Occipital lobe (tissue), 2 donors: ENCODE measurements around the gene BMPER. TPM values are rescaled to one million over a fixed set of nuclear protein-coding genes. Genes with fewer than 3 reads are reported as not detected.

Source experiments
- DNase-seq: peaks from one replicate; lab custom pipeline; 2025; lab: John Stamatoyannopoulos, UW
- total RNA-seq: library from RNA; depleted of rRNA; stranded (reverse); fragments of >200 nt; gene quantifications from one replicate; pipeline ENCODE4 v1.2.3, GENCODE V29; 2014

Gene BMPER
- total RNA-seq, 1 donor from 2014 or later: 4.5 TPM

DNA sequence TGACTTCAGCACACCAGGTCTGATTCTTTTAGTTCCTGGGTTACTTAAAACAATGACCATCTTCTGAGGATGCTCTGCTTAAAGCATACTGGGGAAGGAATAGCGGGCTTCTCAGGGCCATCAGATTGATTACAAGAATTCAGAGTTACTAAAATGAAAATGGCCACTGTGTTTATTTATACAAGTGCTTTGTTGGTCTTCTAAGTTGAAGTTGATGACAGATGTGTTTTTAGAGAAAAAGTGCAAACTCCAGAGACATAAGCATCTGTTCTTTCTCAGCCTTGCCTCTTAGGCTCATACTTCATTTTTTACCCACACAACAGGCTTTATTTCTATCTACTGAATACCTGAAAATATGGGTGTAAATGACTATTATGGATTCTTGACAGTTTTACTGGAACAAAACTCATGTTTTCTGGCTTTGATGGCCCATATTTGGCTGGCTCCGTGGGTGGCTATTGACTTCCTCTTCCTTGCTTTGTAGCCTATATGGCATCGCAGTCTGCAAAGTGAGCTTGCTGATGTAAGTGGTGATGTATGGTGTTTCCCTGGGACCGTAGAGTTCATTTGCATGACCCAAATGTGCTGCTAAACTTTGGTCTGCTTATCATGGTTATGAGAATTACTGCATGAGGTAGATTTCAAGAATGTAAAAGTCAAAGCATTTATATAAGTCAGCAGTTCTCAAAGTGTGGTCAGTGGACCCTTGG, 121.3 kb downstream of the BMPER start:
- no peak for DNase-seq

DNA sequence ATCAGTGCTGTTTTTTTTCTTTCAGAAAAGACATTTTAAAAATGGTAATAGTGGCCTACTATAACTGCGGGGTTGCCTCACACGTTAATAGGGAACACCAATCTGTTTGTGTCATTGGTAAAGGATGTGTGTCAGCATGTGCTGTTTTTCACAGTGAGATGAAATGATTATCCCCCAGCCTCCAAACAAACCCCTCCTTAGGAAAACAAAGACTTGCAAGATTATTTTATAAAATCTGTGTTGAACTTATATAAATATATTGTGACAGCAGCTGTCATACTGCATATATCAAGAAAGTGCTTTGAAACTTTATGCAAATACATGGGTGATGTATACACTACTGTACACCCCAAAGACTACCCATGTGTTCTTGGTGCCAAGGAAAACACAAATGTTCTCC, 125.8 kb downstream of the BMPER start:
- no peak for DNase-seq

DNA sequence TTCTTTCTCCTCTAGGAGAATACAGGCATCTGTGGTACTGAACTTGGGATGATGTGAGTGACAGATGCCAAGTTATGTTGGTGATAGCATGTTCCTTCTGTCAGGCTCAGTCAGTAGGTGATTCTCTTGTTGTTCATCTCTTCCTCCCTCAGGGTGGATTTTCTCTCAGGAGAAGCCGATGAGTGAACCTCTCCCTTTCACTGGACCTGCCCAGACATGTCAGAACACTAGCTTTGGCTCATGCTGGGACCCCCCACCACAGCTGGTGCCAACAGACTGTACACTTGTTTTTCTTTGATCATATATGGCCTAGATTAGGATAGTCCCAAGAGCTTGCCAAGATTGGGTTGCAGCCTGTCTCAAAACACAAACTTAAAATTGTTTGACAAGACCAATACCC, 129.4 kb downstream of the BMPER start:
- no peak for DNase-seq

DNA sequence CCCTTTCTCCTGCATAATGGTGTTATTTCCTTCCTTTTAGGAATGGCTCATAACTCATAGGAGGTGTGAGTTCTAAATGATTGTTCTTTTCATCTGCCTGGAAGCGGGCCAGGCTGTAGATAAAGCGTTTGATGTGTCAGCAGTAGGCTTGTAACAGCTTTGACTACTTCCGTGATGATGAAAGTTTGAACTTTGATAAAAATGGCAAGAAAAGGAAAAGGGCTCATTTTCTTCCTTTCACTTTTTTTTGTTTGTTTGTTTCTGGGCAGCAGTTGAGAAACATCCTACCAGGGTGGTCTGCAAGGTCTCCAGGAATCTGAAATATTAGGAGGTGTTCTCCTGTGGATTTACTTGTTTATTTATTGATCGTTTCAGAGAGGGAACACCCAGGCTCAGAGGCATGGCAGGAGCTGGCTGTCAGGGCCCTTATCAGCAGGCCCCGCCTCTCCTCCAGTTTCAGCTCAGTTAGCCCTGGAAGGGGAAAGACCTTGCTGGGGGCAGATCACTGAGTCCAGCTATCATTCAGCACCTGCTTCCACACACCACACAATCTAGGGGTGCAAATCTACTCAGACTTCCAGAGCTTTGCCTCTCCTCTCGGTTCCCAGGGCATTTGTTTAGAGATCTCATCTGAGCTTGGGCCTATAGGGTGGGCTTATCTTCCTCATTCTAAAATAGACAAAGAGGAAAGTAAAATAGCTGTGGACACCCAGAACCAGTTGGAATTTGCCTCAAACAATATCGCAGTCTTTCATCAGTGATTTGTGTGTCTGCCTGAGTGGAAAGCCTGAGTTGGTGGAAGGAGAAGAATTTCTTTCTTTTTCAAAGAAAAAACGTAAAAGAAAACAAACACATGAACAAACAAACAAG, 130.9 kb downstream of the BMPER start:
- no peak for DNase-seq

DNA sequence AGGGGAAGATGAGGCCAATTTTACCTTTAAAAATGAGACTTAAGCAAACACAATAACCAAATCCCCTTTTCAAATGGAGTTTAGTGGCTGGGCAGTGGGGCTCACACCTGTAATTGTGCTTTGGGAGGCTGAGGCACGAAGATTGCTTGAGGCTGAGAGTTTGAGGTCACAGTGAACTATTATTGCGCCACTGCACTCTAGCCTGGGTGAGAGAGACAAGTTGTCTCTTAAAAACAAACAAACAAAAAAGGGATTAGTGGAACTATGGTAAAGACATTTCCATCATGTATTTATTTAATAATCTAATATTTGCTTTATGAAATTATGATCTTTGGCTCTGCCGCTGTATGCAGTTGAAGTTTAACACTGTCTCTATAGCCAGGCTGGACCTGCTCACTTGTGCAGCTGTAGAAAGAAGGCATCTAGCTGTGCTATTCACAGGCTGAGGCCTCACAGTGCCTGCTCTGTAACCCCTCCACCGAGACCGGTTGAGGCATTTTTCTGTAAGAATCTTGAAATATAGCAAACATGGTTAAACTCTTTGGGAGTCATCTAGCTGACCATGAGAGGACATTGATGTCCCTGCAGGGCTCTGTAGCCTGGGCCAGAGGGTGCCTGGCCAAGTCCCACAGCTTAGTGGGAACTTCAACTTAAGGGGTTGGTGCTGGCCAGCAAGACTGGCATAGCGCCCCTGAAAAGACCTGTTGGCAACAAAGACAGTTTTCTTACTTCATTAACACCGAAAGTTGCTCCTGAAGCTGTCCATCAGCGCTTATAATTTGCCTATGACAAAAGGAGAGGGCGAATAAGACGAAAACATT, 131.8 kb downstream of the BMPER start:
- no peak for DNase-seq

DNA sequence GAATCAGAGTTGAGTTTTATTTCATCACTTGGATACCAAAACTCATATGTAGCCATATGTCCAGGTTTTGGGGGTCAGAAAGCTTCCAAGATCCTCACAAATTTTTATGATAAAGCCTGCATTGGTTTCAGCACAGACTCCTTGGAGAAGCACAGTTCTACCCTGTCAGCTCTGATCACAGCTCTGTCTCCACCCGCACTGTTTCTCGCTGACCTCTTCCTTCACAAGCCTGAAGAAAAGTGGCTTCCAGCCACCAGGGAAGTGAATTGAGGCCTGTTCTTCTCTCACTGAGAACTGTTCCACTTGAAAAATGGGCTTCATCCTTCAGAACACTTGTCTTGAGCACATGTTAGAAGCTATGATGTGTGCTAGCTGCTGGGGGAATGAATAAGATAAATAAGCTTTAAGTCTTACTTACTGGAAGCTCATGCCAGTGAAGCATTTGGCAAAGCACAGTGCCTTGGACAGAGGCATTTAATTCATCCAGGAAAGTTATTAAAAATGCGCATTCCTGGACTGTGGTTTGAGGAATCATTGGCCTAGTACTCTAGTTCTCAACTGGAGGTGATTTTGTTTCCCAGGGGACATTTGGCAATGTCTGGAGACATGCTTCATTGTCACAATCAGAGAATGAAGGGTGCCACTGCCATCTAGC, 133.6 kb downstream of the BMPER start:
- no peak for DNase-seq

DNA sequence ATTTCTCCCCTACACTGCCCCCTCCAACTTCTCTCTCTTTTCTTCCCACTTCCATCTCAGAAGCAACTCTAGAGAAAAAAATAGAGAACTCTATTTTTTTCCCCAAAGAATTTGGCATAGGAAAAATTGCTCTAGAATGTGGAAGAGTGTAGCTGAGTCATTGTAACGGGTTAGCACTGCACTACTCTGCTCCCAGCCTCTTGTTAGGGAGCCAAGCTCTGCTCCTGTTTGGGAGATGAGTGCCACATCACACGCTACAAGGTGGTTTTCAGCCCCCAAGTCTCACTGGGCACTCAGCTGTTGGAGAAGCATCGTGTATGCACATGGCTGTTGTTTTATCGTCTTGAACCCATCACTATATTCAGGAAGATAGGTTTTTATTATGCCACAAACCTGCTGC, 136.4 kb downstream of the BMPER start:
- DNase-seq: no peak

DNA sequence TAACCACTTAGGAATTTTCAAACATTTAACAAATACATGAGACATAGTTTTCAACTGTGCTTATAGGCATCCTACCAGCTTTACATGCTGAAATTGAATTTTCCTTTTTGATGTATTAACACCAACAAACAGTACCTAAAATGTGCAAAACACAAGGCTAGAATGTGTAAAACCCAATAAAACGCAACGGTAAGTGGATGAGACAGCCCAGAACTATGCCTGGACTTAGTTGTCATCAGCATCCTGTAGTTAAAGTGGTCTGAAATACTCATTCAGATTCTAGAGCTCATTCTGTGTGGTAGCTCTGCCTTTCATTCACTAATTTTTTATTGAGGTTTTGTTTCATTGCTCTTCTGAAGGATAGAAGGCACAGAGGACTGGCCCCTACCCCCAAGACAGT, 137.1 kb downstream of the BMPER start:
- DNase-seq: no peak

DNA sequence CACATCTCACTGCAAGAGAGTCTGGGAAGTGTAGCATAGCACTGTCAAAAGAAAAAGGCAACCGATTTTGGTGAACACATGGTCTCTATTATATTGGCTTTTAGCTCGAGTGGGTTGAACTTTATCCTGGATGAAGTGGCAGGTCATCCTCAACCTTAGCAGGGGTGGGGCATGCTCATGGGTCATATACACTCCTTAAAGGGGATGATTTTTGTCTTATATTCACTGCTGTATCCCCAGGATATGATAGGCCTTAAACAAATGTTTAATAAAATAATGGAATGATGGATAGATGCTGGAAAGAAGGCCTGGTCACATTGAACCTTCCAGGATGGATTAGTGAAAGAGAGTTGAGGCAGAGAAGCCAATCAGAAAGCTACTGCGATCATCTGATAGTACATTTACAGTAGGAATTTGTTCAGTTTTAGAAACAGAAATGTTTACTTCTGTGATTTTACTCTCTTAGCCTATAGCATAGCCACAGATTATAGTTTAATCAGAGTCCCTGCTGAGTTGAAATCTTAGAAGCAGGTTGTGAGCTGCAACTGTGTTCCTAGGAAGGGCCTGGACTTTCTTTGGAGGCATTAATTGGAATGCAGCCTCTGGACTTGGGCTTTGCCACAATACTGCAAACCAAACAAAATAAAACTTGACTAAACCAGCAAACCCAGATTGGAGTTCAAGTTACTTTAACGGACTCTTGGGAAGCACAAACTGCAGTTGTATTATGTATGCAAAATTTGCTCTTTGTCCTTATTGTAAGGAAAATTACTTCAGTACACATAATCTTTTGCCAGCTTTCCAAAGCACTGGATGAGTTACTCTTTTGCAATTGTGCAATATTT, 138.3 kb downstream of the BMPER start:
- DNase-seq: no peak

DNA sequence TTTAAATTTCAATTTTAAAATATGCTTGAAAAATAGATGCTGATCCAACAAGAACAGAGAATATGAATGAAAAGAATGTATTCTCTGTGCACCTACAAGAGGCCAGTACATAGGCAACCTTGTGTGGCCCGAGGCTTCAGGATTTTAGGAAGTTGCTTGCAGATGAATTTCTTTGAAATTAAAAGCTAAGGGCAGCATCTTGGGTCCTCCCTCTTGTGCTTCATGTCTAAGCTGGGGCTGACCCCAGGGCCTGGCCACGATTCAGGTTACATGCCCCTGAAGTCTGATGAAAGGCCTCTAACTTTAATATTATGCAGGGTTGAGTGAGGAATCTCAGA, 138.9 kb downstream of the BMPER start:
- no peak for DNase-seq

DNA sequence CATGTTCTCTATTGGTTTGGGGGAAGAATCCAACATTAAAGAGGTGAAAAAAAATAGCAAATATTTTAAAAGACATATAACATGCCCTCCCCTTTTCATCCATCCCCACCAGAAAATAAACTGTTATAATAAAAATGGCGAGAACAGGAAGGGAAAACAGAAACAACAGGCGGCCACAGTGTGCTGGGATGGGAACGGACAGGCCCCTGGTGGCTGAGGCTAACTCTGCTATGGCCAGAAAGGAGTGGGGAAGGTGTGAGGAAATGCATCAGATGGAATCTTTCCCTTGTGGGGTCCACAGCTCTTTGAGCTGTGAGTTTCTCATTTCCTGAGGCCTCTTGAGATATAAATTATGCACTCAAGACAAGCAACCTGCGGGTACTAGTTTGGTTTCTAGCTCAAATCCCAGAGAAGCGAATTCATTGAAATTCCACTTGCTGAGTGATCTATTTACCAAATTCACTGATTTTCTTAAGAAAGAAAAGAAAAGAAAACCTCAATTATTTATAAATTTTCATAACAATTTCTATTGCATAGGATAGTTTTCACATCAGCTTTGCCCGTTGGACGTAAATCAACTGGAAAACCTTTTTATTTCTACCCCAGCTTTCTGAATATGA, 139.5 kb downstream of the BMPER start:
- no peak for DNase-seq

DNA sequence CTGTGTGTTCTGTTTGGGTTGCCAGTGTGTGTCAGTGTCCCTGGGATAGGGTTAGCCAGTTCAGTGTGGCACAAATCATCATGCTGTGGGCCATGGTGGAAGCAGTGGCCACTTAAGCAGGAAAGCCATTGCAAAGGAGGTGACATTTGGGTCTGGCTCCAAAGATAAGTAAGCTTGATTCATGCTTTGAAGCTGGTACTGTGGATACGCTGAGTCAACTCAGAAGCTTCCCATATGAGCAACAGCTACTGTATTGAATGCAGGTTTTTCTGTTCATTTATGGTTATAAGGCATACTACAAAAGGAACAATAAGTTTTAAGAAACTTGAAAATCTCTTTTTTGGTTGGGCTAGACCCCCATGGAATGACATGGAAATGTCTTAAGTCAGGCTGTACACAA, 143.1 kb downstream of the BMPER start:
- no peak for DNase-seq

DNA sequence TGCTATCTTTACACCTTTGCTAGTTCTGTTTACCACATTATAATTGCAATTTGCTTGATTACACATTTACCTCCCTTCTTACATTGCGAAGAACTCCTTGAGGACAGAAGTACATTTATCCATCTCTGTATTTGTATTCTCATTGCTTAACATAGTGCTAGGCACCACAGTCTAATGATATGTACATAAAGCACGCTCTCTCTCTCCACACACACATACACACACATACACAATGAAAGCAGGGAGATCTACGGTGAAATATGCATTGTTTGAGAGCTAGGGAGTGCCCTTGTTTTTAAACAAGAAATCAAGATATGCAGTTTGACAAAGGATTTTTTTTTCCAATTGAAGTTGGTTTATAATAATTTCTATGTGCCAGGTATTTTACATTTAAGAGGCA, 148.7 kb downstream of the BMPER start:
- DNase-seq: no peak

DNA sequence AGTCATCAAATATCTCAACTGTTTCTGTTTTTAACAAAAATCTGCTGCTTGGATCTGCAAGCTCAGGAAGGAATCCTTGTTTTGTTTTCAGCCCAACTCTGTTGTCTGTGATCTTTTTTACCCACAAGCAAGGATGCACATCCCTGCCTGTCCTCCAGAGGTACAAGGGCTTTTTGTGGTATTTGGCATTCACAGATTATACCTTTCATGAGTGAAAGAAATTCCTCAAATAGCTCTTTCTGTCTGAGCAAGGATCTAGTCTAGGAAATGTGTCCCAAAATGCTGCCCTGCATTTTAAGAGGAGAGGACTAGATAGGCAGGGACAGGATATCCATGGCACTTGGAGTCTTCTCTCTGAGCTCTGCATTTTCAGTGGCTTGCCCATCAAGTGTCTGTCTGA, 151.8 kb downstream of the BMPER start:
- no peak for DNase-seq

DNA sequence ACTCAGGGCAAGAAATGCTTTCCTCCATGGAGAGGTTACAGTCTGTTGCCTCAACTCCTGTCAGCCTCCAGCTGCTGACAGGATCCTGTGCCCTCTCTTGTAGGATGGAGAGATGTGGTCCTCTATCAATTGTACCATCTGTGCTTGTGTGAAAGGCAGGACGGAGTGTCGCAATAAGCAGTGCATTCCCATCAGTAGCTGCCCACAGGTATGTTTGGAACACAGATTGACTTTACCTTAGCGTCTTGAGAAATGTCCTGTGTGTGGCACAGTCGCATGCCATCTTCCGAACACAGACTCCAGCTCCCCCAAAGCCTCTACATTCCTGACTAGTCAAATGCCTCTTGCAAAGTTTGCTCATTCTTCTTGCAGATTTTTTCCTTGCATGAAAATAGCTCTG, 152.6 kb downstream of the BMPER start:
- no peak for DNase-seq

DNA sequence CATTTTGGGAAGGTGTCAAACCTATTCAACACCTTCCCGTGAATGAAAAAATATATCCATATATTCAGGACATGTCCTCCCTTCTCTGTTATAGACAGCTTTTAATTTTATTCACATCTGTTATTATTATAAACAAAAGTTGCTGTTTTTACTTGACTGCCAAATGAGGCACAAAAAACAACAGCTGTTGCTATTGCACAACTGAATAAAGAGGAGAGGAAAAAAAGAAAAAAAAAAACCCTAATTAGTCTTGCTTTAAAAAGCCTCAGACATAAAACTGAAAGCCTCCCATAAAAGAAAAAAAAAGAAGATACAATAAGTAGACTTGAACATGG, 153.4 kb downstream of the BMPER start:
- no peak for DNase-seq

DNA sequence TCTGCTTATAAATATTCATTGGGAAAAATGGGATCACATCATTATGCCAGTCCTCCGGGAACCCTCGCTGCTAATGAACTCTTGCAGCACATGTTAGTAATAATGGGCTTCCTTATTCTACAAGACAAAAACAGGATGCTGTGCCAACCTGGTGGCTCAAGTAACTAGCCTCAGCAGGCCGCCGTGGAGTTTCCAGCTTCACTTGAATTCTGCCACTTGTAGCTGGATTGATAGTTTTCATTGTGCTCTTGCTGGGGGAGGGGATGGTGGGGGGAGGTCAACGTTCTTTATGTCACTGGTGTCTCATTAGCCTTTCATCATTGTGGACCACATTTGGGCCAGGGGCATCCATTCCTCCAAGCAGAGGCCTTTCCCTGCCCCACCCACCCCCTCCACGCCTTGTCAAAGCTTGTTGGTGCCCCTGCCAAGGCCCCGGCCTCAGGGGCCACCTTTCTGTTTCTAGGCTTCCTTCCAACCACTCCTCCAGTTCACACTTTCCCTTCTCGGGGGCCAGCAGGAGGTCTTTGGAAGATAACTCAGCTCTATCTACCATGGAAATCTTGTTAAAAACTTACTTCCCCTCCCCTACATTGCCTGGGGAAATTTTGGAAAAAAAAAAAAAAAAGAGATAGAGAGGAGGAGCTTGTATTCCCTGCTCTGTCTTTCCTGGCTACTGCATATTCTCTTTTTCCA, 153.9 kb downstream of the BMPER start:
- no peak for DNase-seq

DNA sequence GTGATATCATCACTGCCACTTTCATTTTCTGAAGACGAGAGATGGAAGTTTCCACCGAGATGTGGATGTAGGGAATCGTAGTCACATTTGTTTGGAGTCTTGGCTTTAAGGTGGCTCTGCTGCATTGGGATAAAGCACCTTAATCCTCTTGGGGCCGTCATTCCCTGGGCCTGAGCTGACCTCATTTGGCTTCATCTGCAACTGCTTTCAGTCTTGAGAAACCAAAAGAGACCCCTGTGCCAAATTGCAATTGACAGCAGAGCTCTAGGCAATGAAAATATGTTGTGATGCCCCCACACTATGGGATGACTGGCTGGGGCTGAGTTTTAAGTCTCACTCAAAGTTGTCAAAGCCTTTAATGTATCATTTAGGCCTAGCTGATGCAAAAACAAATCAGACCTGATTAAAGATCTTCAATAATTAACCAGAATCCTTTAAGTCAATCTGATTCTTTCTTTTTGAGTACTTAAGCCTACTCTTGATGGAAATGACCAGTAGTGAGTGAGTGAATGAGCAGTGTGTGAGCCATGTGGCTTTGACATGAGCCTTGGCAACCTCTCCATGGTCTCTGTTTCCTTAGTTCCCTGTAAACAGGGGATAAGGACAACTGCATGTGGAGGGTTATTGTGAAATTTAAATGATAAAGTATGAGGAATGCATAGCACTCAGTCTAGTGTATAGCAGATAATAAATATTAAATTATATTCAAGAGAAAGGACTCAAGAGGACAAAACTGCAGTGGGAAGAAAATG, 155.0 kb downstream of the BMPER start:
- DNase-seq: no peak

DNA sequence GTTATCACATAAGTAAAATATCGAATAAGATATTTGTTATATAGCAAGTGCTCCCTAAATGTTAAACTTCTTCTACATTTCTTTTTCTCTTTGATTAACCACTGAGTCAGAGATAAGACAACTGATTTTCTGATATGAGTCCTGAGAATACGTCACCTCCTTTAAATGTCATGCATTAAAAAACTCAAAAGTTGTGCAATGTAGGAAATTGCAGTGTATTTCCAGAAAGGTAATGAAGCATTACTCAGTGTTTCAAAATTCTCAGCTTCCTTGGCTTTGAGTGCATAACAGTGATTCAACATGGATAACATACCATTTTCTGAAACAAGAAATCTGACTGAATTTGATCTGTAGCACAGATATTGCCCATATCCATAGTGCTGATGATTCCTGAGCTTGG, 155.8 kb downstream of the BMPER start:
- no peak for DNase-seq
